Amniotic epithelial cell (primary cell): ENCODE data around the gene RPAP2.
"Not testable (repeated sequence)": the region's sequence is repeated elsewhere in the genome, so short reads cannot be mapped to it uniquely, and the experiment has no call there.

ENCODE experiments used
- DNase-seq: peaks from one replicate; pipeline ENCODE4 v3.0.0-alpha.2; 2010; ENCODE audit warnings: low read depth

The RPAP2 gene

DNA sequence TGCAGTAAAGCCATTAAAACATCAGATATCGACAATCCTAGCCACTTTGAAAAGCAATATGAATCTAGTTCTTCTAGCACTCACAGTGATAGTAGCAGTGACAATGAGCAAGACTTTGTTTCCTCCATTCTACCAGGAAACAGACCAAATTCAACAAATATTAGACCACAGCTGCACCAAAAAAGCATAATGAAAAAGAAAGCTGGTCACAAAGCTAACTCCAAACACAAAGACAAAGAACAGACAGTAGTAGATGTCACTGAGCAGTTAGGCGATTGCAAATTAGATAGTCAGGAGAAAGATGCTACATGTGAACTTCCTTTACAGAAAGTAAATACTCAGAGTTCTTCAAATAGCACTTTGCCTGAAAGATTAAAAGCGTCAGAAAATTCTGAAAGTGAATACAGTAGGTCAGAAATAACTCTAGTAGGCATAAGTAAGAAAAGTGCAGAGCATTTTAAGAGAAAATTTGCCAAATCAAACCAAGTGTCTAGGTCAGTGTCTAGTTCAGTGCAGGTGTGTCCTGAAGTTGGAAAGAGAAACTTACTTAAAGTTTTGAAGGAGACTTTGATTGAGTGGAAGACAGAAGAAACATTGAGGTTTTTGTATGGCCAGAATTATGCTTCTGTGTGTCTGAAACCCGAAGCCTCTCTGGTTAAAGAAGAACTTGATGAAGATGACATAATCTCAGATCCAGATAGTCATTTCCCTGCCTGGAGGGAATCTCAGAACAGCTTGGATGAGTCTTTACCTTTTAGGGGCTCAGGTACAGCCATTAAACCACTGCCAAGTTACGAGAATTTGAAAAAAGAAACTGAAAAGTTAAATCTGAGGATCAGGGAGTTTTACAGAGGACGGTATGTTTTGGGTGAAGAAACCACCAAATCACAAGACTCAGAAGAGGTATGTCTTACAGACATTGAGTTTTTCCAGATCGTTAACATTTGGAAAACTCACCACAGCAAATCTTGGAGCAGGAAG, 24.9 kb downstream of the RPAP2 start:
- DNase-seq, result no peak

DNA sequence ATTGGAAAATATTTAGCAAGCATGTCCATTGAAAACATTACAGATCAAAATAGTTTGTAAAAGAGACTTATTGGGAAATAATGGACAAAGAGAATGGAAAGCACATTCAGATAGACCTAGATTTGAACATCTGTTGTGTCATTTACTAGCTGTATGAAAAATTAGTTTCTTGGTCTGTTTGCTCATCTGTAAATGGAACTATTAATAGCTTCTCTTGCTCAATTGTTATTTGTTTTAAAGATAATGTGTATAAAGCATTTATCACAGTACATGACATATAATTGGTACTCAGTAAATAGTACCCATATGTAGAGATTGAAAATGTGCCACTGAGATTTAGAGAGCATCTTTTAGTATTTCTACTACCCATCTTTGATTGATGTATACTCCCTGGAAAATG, 25.9 kb downstream of the RPAP2 start:
- no peak for DNase-seq

DNA sequence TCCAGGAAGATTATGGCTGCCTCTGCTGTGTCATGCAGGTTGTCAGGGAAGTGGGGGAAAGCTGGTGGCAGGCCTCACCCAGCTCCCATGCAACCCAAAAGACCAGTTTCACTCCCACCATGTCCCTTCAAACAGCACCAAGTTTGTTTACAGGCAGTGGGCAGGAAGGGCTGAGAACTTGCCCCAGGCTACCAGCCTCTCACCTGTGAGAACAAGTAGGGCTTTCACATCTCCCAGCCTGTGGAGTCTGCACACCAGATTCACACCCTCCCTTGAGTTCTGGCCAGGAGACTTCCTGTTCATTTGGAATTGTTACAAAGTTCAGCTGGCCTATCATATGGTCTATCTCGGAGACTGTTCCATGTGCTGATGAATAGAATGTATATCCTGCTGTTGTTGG, 27.8 kb downstream of the RPAP2 start:
- DNase-seq, result no peak

DNA sequence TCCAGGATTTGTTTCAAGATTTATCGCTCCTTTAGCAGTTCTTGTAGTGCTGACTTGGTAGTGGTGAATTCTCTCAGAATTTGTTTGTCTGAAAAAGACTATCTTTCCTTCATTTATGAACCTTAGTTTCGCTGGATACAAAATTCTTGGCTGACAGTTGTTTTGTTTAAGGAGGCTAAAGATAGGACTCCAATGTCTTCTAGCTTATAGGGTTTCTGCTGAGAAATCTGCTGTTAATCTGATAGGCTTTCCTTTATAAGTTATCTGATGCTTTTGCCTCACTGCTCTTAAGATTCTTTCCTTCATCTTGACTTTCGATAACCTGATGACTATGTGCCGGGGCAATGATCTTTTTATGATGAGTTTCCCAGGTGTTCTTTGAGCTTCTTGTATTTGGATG, 28.9 kb downstream of the RPAP2 start:
- no peak for DNase-seq

DNA sequence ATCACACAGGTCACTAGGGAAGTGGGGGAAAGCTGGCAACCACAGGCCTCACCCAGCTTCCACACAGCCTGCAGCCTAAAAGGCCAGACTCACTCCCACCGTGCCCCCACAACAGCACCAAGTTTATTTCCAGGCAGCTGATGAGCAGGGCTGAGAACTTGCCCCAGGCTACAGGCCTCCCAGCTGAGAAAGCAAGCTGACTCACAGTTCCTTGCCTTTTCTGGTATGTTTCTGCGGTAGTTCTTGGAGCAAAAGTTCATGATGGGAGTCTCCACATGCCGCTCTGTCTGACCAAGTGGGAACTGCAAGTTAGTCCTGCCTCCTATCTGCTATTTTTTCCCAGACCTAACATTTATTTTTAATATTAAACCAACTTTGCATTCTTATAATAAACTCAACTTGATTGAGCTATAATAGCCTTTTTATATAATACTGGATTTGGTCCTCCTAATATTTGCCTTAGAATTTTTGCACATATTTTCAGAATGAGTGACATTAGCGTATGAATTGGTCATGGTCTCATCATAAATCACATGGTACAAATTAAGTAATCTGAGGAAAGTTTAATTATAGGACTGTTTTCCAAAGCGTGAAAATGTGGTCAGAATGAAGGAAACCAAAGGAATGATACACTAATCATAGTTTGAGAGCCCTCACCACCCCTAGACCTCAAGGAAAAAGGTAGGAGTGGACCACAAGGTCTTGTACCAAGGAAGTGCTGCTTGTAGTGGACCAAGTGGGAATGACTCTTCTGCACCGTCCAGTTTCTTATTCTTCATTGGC, 30.7 kb downstream of the RPAP2 start:
- peak; percentile 27 for DNase-seq

DNA sequence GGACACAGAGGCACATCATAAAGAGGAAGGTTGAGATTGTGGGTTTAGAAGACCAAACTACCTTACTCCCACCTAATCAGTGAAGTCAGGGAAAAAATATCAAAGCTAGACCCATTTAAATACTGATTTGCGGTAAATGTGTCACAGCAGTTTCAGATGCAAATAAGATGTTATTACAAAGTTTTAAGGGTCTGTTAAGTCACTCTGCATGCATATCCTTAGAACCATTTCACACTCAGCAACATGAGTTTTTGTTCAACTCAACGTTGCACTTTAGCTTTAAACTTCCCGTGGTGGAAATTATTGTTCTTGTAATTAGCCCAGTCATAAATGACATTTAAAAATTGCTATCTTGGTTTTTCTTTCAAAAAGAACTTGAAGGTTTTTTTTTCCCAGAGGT, 34.8 kb downstream of the RPAP2 start:
- DNase-seq, result no peak

DNA sequence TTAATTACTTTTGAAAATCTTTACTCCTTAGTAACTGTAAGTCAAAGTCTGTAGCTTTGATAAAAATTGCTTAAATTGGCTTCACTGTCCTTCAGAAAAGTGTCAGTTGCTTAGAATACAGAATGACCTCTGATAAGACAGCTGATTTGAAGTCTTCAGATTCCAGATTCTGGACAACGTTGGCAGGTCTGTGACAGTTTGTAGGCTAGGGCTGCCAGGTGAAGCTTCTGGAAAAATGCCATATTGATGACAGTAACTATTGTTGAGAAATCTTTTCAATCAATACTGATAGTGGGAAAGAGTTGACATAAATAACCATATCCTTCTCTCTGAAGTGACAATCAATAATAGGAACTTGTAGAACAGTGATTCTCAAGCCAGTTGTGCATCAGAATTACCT, 41.3 kb downstream of the RPAP2 start:
- no peak for DNase-seq

DNA sequence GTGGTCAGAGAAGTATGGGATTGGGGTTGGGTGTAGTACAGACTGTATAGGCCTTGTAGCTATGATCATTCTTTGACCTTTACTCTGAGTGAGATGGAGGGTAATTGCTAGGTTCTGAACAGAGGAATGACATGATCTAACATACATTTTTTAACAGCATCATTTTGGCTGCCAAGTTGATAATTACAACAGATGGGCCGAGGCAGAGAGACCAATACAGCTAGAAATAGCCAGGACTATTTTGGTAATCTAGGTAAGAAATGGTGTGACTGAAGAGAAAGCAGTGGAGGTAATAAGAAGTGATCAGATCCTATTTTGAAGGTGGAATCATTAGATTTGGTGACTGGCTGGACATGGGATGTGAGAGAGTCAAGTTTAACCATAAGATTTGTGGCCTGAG, 43.5 kb downstream of the RPAP2 start:
- DNase-seq, result no peak

DNA sequence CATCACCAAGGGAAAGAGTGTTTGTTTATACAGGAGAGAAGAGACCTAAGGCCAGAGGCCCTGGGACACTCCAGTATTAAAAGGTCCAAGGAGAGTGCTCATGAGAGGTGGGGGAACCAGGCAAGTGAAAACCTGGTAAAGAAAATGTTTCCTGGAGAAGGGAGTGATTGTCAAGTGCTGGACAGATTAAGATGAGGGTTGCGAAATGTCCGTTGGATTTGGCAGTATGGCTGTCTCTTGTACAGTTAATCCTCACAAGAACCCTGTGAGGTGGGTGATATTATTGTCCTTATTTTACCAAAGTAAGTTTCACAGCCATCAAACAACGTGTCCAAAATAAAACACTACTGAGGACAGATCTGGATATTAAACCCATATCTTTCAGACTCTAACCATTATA, 44.2 kb downstream of the RPAP2 start:
- peak; percentile 80 for DNase-seq

DNA sequence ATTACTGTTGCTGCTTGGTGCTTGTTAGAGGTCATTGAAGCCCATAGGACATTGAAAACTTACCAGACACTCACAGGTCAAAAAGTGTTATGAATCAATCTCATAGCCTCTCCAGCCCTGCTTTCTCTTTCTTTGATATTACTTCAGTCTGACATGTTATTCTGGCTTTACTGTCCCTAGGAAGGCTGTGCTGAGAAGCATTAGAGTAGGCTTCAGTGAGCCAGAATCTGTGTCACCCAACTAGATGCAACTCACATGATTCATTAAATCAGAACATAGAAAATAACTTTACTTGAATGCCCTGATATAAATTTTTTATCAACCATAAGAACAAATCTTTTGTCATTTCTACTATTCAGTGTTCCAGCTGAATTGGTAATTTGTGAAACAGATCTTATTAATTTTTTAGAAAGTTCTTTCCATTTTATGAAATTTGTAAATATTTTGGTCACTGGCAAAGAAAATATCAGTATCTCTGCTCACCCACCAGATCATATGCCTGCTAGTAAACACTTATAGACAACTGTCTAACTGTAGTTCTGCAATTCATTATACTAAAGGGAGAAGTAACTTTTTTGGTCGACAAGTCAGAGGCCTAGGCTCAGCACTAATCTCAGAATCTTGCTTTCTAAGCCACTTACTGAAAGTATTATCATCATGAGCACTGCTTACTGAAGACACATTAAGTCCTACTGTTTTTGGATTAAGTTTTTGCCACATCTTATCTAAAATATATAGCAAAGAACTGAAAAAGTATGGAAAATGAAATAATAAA, 48.2 kb downstream of the RPAP2 start:
- no peak for DNase-seq

DNA sequence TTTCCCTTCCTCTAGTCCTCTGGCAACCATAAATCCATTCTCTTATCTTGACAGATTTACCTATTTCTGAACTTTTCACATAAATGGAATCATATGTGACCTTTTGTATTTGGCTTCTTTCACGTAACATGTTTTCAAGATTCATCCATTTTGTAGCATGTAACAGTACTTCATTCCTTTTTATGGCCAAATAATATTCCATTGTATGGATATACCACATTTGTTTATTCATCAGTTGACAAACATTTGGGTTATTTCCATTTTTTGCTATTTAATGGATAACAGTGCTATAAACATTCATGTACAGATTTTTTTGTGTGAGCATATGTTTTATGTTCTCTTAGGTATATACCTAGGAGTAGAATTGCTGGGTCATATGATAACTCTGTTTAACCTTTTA, 54.0 kb downstream of the RPAP2 start:
- no peak for DNase-seq

DNA sequence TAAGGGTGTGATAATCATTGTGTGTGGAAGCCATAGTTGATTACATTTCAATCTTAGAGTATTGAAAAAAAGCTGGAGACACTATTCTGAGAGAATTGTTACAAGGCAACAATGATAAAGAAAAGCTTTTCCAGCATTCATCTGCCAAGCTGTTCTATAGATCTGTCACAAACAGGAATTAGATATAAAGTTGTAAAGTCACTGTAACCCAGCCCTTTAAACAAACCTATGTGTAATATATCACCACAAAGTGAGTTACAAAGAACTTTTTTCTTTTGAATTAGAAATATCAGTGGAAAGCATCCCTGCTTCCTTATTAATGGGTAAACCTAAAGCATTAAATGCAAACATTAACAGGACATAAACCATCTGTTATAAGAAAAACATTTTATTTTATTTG, 55.4 kb downstream of the RPAP2 start:
- no peak for DNase-seq

DNA sequence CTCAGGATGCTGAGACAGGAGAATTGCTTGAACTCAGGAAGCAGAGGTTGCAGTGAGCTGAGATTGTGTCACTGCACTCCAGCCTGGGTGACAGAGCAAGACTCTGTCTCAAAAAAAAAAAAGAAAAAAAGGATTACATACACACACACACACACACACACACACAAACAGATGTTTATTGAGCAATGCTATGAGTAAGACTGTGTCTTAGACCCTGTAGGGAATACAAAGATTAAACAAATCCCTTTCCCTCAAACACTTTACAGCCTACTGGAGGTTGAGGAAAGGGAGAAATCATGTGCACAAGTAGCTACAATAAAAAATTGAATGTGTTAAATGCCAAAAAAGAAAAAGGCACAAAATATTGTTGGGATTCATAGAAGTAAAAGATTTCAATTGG, 58.1 kb downstream of the RPAP2 start:
- DNase-seq, result peak; percentile 94

DNA sequence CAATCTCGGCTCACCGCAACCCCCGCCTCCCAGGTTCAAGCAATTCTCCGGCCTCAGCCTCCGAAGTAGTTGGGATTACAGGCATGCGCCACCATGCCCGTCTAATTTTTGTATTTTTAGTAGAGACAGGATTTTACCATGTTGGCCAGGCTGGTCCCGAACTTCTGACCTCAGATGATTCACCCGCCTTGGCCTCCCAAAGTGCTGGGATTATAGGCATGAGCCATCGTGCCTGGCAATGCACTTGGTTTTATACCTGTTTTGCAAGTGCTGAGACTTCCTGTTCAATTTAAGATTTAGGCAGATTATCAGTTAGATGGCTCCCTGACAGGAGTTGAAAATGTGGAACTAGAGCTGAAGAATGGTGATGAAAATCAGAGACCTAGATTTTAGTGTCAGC, 60.5 kb downstream of the RPAP2 start:
- DNase-seq, result not testable (repeated sequence)

DNA sequence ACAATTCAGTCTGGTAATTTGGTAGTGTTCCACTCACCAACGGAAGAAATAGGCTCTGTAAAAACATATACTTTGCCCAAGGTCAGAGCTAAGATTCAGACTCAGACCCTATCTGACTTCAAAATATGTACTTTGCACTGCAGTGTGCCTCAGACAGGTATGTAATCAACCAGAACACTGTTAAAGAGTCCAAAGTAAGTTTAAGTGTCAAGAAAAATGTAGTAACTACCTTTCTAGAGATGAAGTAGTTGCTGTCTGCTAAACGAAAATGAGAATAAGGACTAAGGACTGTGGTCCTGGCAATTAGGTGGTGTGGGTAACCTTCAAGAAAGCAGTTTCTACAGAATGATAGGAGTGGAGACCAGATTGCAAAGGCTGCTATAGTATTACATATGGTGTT, 61.1 kb downstream of the RPAP2 start:
- DNase-seq, result no peak

DNA sequence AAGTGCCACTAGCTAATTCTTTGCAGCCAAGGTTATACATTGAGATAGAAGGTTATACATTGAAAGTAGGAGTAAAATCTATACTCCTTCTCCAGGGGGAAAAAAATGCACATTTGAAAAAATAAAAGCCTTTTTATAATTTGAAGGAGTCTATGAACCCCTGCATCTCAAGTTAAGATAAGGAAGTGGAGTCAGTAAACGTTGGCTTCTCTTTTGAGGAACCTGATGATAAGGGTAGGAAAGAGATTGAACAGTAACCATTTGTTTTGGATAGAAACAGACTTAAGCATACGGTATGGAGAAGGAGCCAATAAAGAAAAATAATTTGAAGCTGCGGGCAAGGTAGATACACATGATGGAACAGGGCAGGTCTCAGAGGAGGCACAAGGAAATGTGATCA, 64.1 kb downstream of the RPAP2 start:
- no peak for DNase-seq

DNA sequence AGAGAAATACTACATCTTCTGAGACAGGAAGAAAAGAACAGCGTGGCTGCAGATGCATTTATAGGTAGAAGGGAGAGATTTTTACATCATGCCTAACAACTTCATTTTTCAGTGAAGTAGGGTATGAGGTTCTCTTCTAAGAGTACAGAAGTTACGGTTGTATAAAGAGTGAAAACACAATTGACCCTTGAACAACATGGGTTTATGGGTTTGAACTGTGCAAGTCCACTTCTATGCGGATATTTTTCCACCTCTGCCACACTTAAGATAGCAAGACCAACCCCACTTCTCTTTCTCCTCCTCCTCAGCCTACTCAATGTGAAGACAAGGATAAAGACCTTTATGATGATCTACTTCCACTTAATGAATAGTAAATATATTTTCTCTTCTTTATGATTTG, 64.5 kb downstream of the RPAP2 start:
- no peak for DNase-seq

DNA sequence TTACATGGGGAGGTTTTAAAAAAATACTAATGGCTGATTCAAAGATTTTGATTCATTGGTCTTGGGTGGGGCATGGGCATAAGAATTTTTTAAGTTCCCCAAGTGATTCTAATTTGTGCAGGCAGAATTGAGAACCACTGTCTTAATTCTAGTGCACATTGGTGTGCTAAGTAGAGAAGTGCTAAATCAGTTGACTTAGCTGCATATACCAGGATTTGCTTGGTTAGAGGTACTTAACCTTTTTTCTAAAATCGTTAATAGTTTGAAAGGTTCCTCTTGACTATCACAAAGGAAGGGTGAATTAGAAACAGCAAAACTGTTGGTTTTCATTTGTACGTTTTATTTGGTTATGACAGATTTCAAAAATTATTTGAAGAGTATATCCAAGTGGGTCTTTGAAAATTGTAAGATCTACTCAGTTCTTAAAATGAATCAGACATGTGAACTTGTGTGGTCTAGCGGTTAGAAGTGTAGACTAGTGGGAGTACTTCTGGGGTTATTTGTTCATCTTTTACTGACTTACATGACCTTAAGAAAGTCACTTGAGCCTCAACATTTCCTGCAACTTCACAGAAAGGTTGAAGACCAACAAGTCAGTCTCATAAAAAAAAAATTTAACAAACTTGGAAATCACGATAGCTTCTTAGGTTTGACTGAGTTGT, 66.7 kb downstream of the RPAP2 start:
- DNase-seq, result no peak

DNA sequence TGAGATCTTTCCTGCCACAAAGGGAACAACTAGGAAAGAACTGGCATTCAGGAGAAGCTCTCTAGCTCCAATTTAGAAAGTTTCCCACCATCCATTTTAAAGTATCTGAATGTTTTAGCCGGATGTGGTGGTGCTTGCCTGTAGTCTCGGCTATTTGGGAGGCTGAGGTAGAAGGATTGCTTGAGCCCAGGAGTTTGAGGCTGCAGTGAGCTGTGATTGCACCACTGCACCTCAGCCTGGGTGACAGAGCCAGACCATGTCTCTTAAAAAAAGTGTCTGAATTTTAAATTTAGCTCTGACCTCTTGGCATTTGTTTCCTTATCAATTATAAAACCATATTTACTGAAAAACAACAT, 67.2 kb downstream of the RPAP2 start:
- DNase-seq, result no peak

DNA sequence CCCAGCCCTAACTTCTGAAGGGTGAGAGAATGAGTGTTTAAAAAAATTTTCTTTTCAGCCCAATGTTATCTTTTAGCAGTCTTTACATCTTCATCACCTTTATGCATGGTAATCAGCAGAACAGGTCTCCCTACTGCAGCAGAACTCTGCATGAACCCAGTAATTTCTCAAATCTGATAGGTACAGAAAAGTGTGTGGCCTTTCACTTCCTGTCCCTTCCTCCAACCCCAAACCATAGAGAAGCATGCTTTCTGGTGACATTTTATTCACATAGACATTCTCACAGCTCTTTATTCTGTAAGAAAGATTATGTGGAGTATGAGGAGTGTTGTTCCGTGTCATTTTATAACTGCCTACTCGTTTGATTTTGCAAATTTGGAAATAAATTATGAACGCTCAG, 68.6 kb downstream of the RPAP2 start:
- DNase-seq, result no peak

DNA sequence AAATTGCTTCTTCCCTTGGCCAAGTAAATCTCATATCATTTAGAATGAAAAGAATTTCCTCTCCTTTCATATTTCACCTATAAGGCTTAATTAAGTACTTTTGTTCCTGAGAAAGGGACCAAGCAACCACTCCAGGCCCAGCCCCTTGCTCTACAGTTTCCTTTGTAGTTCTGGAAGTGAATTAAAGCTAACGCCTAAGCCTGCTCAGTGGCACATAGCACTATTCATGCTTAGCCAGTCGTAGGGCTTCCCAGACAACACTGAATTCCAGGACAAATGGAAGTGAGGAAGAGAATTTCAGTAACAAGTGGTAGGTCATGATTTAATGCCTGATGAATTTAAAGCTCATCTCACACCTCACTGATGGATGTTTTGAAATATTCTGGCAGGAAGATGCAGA, 73.3 kb downstream of the RPAP2 start:
- no peak for DNase-seq

DNA sequence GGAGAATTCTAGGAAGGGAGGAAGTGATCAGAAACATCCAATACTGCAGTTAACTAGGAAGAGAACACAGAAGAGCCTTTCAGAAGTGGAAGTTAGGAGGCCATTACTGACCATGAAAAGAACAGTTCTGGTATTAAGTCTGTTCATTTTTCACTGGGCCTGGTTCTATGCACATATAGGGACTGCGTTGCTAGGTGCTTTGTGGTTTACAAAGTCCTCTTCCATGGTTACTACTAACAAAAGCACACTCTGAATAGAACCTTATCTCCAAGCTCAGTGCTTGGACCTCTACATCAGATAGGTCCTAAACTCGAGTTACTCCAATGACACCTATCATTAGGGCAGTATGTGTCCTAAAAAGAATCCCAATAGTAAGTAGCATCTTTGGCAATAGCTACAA, 75.4 kb downstream of the RPAP2 start:
- no peak for DNase-seq
